Measurements from ENCODE around the gene DDTL. TPM values are rescaled to one million over a fixed set of nuclear protein-coding genes. Genes with fewer than 3 reads are reported as not detected.

Gene DDTL
- total and polyA plus RNA-seq, 3 donors from 2014 or later, result 0.30 to 2.2 TPM; not detected in 1

GRCh38 chr22:24016156-24016555 lies 49.5 kb downstream of the DDTL start:
- 94 to 100% methylated on average over 1 of the region's 1 CpG for WGBS, 2 donors
- no peak overlapping the region for H3K4me3 ChIP-seq
- intact Hi-C loops (cut with DNase I; ENCODE audit: low total_unique reads), result no loop called here
- TF ChIP-seq CTCF (IDR thresholded peaks at IDR 0.05) (no peak), POLR2A (IDR thresholded peaks at IDR 0.05) (no peak)
- peaks cover 12% of the 10 kb centered on the region for H3K4me1 ChIP-seq
- H3K27ac ChIP-seq, result no peak overlapping the region
- H3K36me3 ChIP-seq (ENCODE audit: low read depth, missing control alignments), result no peaks in the 10 kb centered on the region
- H3K27me3 ChIP-seq, result no peaks in the 10 kb centered on the region
- DNase-seq, result no peak
- H3K9me3 ChIP-seq, result no peaks in the 10 kb centered on the region

GRCh38 chr22:24021304-24021703 lies 54.6 kb downstream of the DDTL start:
- Histone ChIP-seq H3K4me3 (no peak overlapping the region), H3K9me3 (no peaks in the 10 kb centered on the region), H3K27ac (no peak overlapping the region), H3K36me3 (ENCODE audit: low read depth, missing control alignments) (no peaks in the 10 kb centered on the region), H3K4me1 (peaks cover 3% of the 10 kb centered on the region), H3K27me3 (no peaks in the 10 kb centered on the region)
- WGBS, 2 donors, result 94 to 100% methylated on average over 3 of the region's 3 CpGs
- intact Hi-C loops (cut with DNase I; ENCODE audit: low total_unique reads), result no loop called here
- no peak for TF ChIP-seq POLR2A (IDR thresholded peaks at IDR 0.05)
- TF ChIP-seq CTCF (IDR thresholded peaks at IDR 0.05), result no peak
- no peak for DNase-seq

Other genes starting within 250 kb of the DDTL start
- gene ZNF70, start 215.8 kb upstream of the DDTL start, total RNA-seq, result 1 to 10 TPM; 7.2 to 8.7 TPM
- gene ZNF70, start 215.8 kb upstream of the DDTL start, polyA plus RNA-seq (ENCODE audit: insufficient read depth, low read depth, low replicate concordance), result 2.9 TPM
- under 1 TPM in 1 of 2 donors, not detected in 1; 0.68 TPM for gene VPREB3, start 212.5 kb upstream of the DDTL start, total RNA-seq
- 1.2 TPM for gene VPREB3, start 212.5 kb upstream of the DDTL start, polyA plus RNA-seq (ENCODE audit: insufficient read depth, low read depth, low replicate concordance)
- 1 to 10 TPM in 1 of 2 donors, under 1 TPM in 1; 0.68 to 2.4 TPM for gene C22orf15, start 203.9 kb upstream of the DDTL start, total RNA-seq
- 8.8 TPM for gene C22orf15, start 203.9 kb upstream of the DDTL start, polyA plus RNA-seq (ENCODE audit: insufficient read depth, low read depth, low replicate concordance)
- 10 to 100 TPM; 24.0 to 30.2 TPM for gene CHCHD10, start 198.9 kb upstream of the DDTL start, total RNA-seq
- 74.8 TPM for gene CHCHD10, start 198.9 kb upstream of the DDTL start, polyA plus RNA-seq (ENCODE audit: insufficient read depth, low read depth, low replicate concordance)
- 10 to 100 TPM; 32.4 to 36.1 TPM for gene MMP11, start 194.0 kb upstream of the DDTL start, total RNA-seq
- 13.6 TPM for gene MMP11, start 194.0 kb upstream of the DDTL start, polyA plus RNA-seq (ENCODE audit: insufficient read depth, low read depth, low replicate concordance)
- 100 to 1,000 TPM; 158 to 165 TPM for gene SMARCB1, start 179.9 kb upstream of the DDTL start, total RNA-seq
- 160 TPM for gene SMARCB1, start 179.9 kb upstream of the DDTL start, polyA plus RNA-seq (ENCODE audit: insufficient read depth, low read depth, low replicate concordance)
- gene DERL3, start 127.9 kb upstream of the DDTL start, total RNA-seq, result 10 to 100 TPM; 14.9 to 16.2 TPM
- gene DERL3, start 127.9 kb upstream of the DDTL start, polyA plus RNA-seq (ENCODE audit: insufficient read depth, low read depth, low replicate concordance), result 48.7 TPM
- gene SLC2A11, start 109.0 kb upstream of the DDTL start, total RNA-seq, result 10 to 100 TPM; 21.8 to 22.7 TPM
- 14.3 TPM for gene SLC2A11, start 109.0 kb upstream of the DDTL start, polyA plus RNA-seq (ENCODE audit: insufficient read depth, low read depth, low replicate concordance)
- gene MIF, start 72.5 kb upstream of the DDTL start, total RNA-seq, result 100 to 1,000 TPM; 239 to 472 TPM
- gene MIF, start 72.5 kb upstream of the DDTL start, polyA plus RNA-seq (ENCODE audit: insufficient read depth, low read depth, low replicate concordance), result 177 TPM
- 1 to 10 TPM in 1 of 2 donors, under 1 TPM in 1; 0.87 to 7.9 TPM for gene GSTT2B, start 5.7 kb upstream of the DDTL start, total RNA-seq
- gene GSTT2B, start 5.7 kb upstream of the DDTL start, polyA plus RNA-seq (ENCODE audit: insufficient read depth, low read depth, low replicate concordance), result 1.4 TPM
- 10 to 100 TPM; 80.0 to 80.5 TPM for gene DDT, start 7.6 kb downstream of the DDTL start, total RNA-seq
- 79.7 TPM for gene DDT, start 7.6 kb downstream of the DDTL start, polyA plus RNA-seq (ENCODE audit: insufficient read depth, low read depth, low replicate concordance)
- under 1 TPM in 1 of 2 donors, not detected in 1; 0.68 TPM for gene GSTT2, start 13.2 kb downstream of the DDTL start, total RNA-seq
- gene GSTT2, start 13.2 kb downstream of the DDTL start, polyA plus RNA-seq (ENCODE audit: insufficient read depth, low read depth, low replicate concordance), result not detected
- 1 to 10 TPM; 3.0 to 7.6 TPM for gene GSTT4, start 38.6 kb downstream of the DDTL start, total RNA-seq
- 22.8 TPM for gene GSTT4, start 38.6 kb downstream of the DDTL start, polyA plus RNA-seq (ENCODE audit: insufficient read depth, low read depth, low replicate concordance)
- gene CABIN1, start 44.4 kb downstream of the DDTL start, total RNA-seq, result 100 to 1,000 TPM in 1 of 2 donors, 10 to 100 TPM in 1; 95.8 to 136 TPM
- gene CABIN1, start 44.4 kb downstream of the DDTL start, polyA plus RNA-seq (ENCODE audit: insufficient read depth, low read depth, low replicate concordance), result 67.1 TPM
- 10 to 100 TPM in 1 of 2 donors, 1 to 10 TPM in 1; 5.7 to 11.9 TPM for gene SUSD2, start 214.6 kb downstream of the DDTL start, total RNA-seq
- 5.3 TPM for gene SUSD2, start 214.6 kb downstream of the DDTL start, polyA plus RNA-seq (ENCODE audit: insufficient read depth, low read depth, low replicate concordance)

All from testis (tissue), 3 donors.